COLO668 (cell line): ENCODE measurements around the gene ATF3.
"Not testable (repeated sequence)": the region's sequence is repeated elsewhere in the genome, so short reads cannot be mapped to it uniquely, and the experiment has no call there.

Experiments used
- DNase-seq: peaks from one replicate; lab custom pipeline; 2025; ENCODE audit not compliant: unreplicated experiment; lab: John Stamatoyannopoulos, UW

ATF3 gene

GRCh38 chr1:212649020-212649419, 40.5 kb downstream of the ATF3 start:
- no peak for DNase-seq

- no peak for DNase-seq
These were observed 41.7 kb downstream of the ATF3 start for GRCh38 chr1:212650228-212650627.

GRCh38 chr1:212651521-212651920, 43.0 kb downstream of the ATF3 start:
- DNase-seq = no peak

- DNase-seq = no peak
These were observed 43.4 kb downstream of the ATF3 start for GRCh38 chr1:212651977-212652376.

GRCh38 chr1:212652609-212653008, 44.0 kb downstream of the ATF3 start:
- no peak for DNase-seq

GRCh38 chr1:212655668-212656440, 47.3 kb downstream of the ATF3 start:
- DNase-seq = peak; percentile 25

- DNase-seq = no peak
These were observed 48.2 kb downstream of the ATF3 start for GRCh38 chr1:212656730-212657129.

GRCh38 chr1:212658250-212658649, 49.7 kb downstream of the ATF3 start:
- not testable (repeated sequence) for DNase-seq

GRCh38 chr1:212664409-212665199, 56.0 kb downstream of the ATF3 start:
- no peak for DNase-seq

- peak; percentile 89 for DNase-seq
These were observed 56.9 kb downstream of the ATF3 start for GRCh38 chr1:212665241-212666115.

GRCh38 chr1:212666116-212666775, 57.7 kb downstream of the ATF3 start:
- no peak for DNase-seq

GRCh38 chr1:212667223-212668139, 58.9 kb downstream of the ATF3 start:
- DNase-seq = peak; percentile 27

GRCh38 chr1:212668477-212668876, 59.9 kb downstream of the ATF3 start:
- no peak for DNase-seq

GRCh38 chr1:212669102-212669501, 60.5 kb downstream of the ATF3 start:
- DNase-seq = no peak

- no peak for DNase-seq
These were observed 61.0 kb downstream of the ATF3 start for GRCh38 chr1:212669600-212669999.

GRCh38 chr1:212670301-212670700, 61.7 kb downstream of the ATF3 start:
- no peak for DNase-seq
